Ammon's horn (tissue), 1 donor: ENCODE results near the gene CCDC70.

Experiments
- DNase-seq: peaks from one replicate; pipeline ENCODE4 v3.0.0-alpha.2; 2016; ENCODE audit warnings: low spot score

Gene CCDC70

GRCh38 chr13:51862957-51863356 lies 1.2 kb downstream of the CCDC70 start:
- DNase-seq: no peak

GRCh38 chr13:51865838-51866237 lies 4.1 kb downstream of the CCDC70 start:
- DNase-seq: no peak

GRCh38 chr13:51867062-51867461 lies 5.3 kb downstream of the CCDC70 start:
- DNase-seq: no peak

GRCh38 chr13:51869916-51870315 lies 8.1 kb downstream of the CCDC70 start:
- no peak for DNase-seq

GRCh38 chr13:51870616-51871015 lies 8.8 kb downstream of the CCDC70 start:
- no peak for DNase-seq

- DNase-seq: no peak
Measured at GRCh38 chr13:51873117-51873798, 11.5 kb downstream of the CCDC70 start.

GRCh38 chr13:51873837-51874236 lies 12.1 kb downstream of the CCDC70 start:
- no peak for DNase-seq

- DNase-seq: peak; percentile 67
Measured at GRCh38 chr13:51874651-51875050, 12.9 kb downstream of the CCDC70 start.

GRCh38 chr13:51879133-51879532 lies 17.4 kb downstream of the CCDC70 start:
- DNase-seq: no peak

- DNase-seq: no peak
Measured at GRCh38 chr13:51881296-51881695, 19.5 kb downstream of the CCDC70 start.

- no peak for DNase-seq
Measured at GRCh38 chr13:51882570-51883225, 20.9 kb downstream of the CCDC70 start.

- DNase-seq: no peak
Measured at GRCh38 chr13:51883226-51883600, 21.4 kb downstream of the CCDC70 start.

GRCh38 chr13:51885651-51886050 lies 23.9 kb downstream of the CCDC70 start:
- no peak for DNase-seq

- DNase-seq: no peak
Measured at GRCh38 chr13:51887468-51887867, 25.7 kb downstream of the CCDC70 start.

- DNase-seq: no peak
Measured at GRCh38 chr13:51892657-51893056, 30.9 kb downstream of the CCDC70 start.

- DNase-seq: no peak
Measured at GRCh38 chr13:51894239-51894638, 32.5 kb downstream of the CCDC70 start.

GRCh38 chr13:51895906-51896888 lies 34.4 kb downstream of the CCDC70 start:
- DNase-seq: peak; percentile 73

- DNase-seq: no peak
Measured at GRCh38 chr13:51900471-51900870, 38.7 kb downstream of the CCDC70 start.

- DNase-seq: no peak
Measured at GRCh38 chr13:51902776-51903175, 41.0 kb downstream of the CCDC70 start.

- DNase-seq: no peak
Measured at GRCh38 chr13:51905787-51906186, 44.0 kb downstream of the CCDC70 start.

GRCh38 chr13:51906581-51906980 lies 44.8 kb downstream of the CCDC70 start:
- DNase-seq: no peak

- no peak for DNase-seq
Measured at GRCh38 chr13:51907040-51907732, 45.4 kb downstream of the CCDC70 start.
